GM18498 (cell line): ENCODE measurements around the gene NPHS2.
A peak's percentile ranks its signal among the peaks of the same experiment; 100 is the strongest.
"Not testable (repeated sequence)": the region's sequence is repeated elsewhere in the genome, so short reads cannot be mapped to it uniquely, and the experiment has no call there.

Experiments used
- ATAC-seq: cut with Tn5 transposase; IDR thresholded peaks from one replicate; pipeline ENCODE4 v1.9.1; 2021; ENCODE audit warnings: mild to moderate bottlenecking, moderate library complexity; ENCODE audit not compliant: unreplicated experiment

NPHS2 gene

GRCh38 chr1:179548666-179549367 is 26.9 kb downstream of the NPHS2 start:
- no peak for ATAC-seq

DNA sequence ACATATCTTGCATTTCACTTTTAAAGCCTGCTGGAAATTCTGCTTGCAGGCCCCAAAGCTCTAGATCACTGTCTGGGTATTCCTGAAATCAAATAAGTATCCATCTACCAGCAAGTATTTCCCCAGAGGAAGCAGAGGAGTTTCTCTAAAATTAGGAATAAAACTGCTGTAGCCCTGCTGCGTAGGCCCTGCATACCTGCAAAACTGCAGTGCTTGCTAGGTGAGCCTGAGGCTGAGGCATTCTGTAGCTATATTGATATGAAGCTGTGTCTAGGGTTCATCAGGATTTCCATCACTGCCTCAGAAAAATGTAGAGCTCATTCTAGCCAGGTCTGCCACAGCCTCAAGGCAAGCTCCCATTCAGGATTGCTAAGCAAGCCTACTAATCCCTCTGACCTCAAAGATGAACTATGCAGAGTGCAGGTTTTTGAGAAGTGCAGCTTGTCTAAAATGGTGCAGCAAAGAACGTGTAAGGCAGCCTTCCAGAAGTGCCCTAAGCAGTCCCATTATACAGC is 28.7 kb downstream of the NPHS2 start:
- ATAC-seq = no peak

- ATAC-seq = no peak
These were observed 30.4 kb downstream of the NPHS2 start for GRCh38 chr1:179545321-179545720.

GRCh38 chr1:179541774-179542173 is 34.0 kb downstream of the NPHS2 start:
- ATAC-seq = no peak

DNA sequence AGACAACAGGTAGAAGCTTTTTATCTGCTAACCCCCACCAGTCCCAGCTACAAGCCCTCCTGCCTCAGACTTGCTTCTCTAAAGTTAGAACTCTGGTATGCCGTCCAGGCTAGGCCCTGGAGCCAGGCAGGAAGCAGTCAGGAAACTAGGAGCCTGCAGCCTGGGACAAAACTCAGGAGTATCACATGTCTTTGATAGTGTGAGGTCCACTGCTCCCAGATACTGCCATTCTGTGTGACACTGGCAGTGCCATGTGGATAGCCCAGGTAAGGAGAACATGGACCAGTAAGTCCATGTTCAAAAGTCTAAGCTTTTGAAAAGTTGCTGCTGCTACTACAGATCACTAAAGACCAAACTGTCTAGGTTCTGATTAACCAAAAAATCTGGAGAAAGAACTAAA is 45.4 kb downstream of the NPHS2 start:
- ATAC-seq = no peak

DNA sequence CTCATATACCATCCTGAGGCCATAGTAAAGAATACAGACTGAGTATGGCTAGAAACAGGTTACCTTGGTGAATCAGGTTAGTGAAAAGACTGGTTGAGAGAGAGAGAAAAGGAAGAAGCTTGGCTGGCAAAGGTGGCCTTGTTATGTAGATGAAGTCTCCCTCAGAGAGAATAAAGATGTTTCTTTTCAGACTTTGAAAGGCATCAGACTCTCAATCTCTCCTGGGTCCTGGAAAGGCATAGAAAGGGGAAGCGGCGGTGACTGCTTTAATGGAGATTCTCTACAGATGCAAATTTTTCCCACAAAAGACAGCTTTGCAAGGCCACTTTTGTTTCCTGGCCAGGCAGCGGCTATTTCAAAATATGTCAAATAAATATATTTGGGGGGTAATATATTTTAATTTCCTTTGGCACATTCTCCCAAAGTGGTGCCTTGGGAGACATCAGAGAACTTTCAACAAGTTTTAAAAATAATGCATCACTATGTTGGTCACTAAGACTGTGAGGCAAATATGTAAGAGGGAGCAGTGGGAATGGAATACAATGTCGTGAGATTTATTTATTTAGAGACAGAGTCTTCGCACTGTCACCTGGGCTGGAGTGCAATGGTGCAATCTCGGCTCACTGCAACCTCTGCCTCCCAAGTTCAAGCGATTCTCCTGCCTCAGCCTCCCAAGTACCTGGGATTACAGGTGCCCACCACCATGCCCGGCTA is 46.1 kb downstream of the NPHS2 start:
- no peak for ATAC-seq

- ATAC-seq = not testable (repeated sequence)
These were observed 57.2 kb downstream of the NPHS2 start for GRCh38 chr1:179518544-179518943.

- ATAC-seq = no peak
These were observed 58.6 kb downstream of the NPHS2 start for GRCh38 chr1:179516976-179517705.

- ATAC-seq = peak; percentile 72
These were observed 65.7 kb downstream of the NPHS2 start for GRCh38 chr1:179510038-179510437.

GRCh38 chr1:179509384-179509783 is 66.4 kb downstream of the NPHS2 start:
- ATAC-seq = no peak

- no peak for ATAC-seq
These were observed 69.5 kb downstream of the NPHS2 start for GRCh38 chr1:179506199-179506598.
